PFSK-1 (cell line): ENCODE results near the gene STXBP2.

Source experiments
- FOXP2 ChIP-seq: optimal IDR thresholded peaks from 2 replicates; pipeline ENCODE3; 2011; ENCODE audit warnings: borderline replicate concordance, control low read depth, inconsistent platforms; ENCODE audit not compliant: insufficient read depth; ENCODE audit errors: extremely low read length, extremely low read depth
- POLR2AphosphoS5 ChIP-seq: IDR thresholded peaks from 2 replicates; pipeline ENCODE4 v1.6.1; 2012; ENCODE audit warnings: low read depth, mild to moderate bottlenecking, control low read depth, low read length, moderate library complexity
- REST ChIP-seq, 2 experiments: IDR thresholded peaks; 2 replicates each; pipeline versions ENCODE4 v1.6.1 to v1.8.0; 2011 to 2012; ENCODE audit warnings: low read depth in 2 of 2, low read length in 2 of 2, control low read depth in 1 of 2, inconsistent platforms in 1 of 2, mild to moderate bottlenecking in 1 of 2, moderate library complexity in 1 of 2; ENCODE audit not compliant: insufficient read depth in 1 of 2
- SIN3A ChIP-seq: IDR thresholded peaks from 2 replicates; pipeline ENCODE4 v1.6.1; 2012; ENCODE audit warnings: mild to moderate bottlenecking, low read length, moderate library complexity, borderline replicate concordance; ENCODE audit not compliant: insufficient read depth
- TAF1 ChIP-seq: IDR thresholded peaks from 2 replicates; pipeline ENCODE4 v1.6.1; 2012; ENCODE audit warnings: low read length, control low read depth, borderline replicate concordance; ENCODE audit not compliant: insufficient read depth

Gene STXBP2

GRCh38 chr19:7596211-7596937 is 40.5 kb upstream of the STXBP2 start:
- TF ChIP-seq REST (IDR thresholded peaks at IDR 0.05; ENCODE audit: insufficient read depth in 1 of 2, low read depth in 2 of 2, low read length in 2 of 2) (no peak), TAF1 (no peak), SIN3A (no peak), FOXP2 (no peak), POLR2AphosphoS5 (no peak)

GRCh38 chr19:7597689-7598088 is 39.2 kb upstream of the STXBP2 start:
- TF ChIP-seq TAF1 (no peak), POLR2AphosphoS5 (no peak), SIN3A (no peak), REST (IDR thresholded peaks at IDR 0.05; ENCODE audit: insufficient read depth in 1 of 2, low read depth in 2 of 2, low read length in 2 of 2) (no peak)

GRCh38 chr19:7598180-7598579 is 38.7 kb upstream of the STXBP2 start:
- TF ChIP-seq FOXP2 (no peak), TAF1 (no peak), REST (IDR thresholded peaks at IDR 0.05; ENCODE audit: insufficient read depth in 1 of 2, low read depth in 2 of 2, low read length in 2 of 2) (no peak), POLR2AphosphoS5 (no peak), SIN3A (no peak)

GRCh38 chr19:7600721-7601120 is 36.2 kb upstream of the STXBP2 start:
- TF ChIP-seq TAF1 (no peak), FOXP2 (no peak), POLR2AphosphoS5 (no peak), SIN3A (no peak), REST (IDR thresholded peaks at IDR 0.05; ENCODE audit: insufficient read depth in 1 of 2, low read depth in 2 of 2, low read length in 2 of 2) (no peak)

- TF ChIP-seq FOXP2 (no peak), SIN3A (no peak), POLR2AphosphoS5 (no peak), REST (IDR thresholded peaks at IDR 0.05; ENCODE audit: insufficient read depth in 1 of 2, low read depth in 2 of 2, low read length in 2 of 2) (no peak), TAF1 (no peak)
Measured at GRCh38 chr19:7602240-7602934, 34.5 kb upstream of the STXBP2 start.
